GM06990 (cell line): ENCODE results near the gene LKAAEAR1.

ENCODE experiments used
- DNase-seq: peaks from one replicate; pipeline ENCODE4 v3.0.0-alpha.2; 2011; ENCODE audit not compliant: insufficient read length; ENCODE audit errors: extremely low read depth
- H3K27me3 ChIP-seq: replicated peaks from 2 replicates; pipeline ENCODE4 v1.6.0; 2011; ENCODE audit warnings: low read length; ENCODE audit not compliant: control insufficient read depth, insufficient read depth
- H3K36me3 ChIP-seq: 2 replicates; pipeline ENCODE4 v1.5.1; 2011; ENCODE audit warnings: low read length; ENCODE audit not compliant: control insufficient read depth, insufficient read depth
- H3K4me3 ChIP-seq: replicated peaks from 2 replicates; pipeline ENCODE4 v1.5.1; 2011; ENCODE audit warnings: low read depth, mild to moderate bottlenecking, control low read depth, low read length
- TF ChIP-seq, protein P1 (sequence below): IDR thresholded peaks from 2 replicates; pipeline ENCODE4 v1.5.1; 2011; ENCODE audit warnings: low read length, control low read depth, mild to moderate bottlenecking, inconsistent platforms; ENCODE audit not compliant: insufficient read depth, poor library complexity, severe bottlenecking

The LKAAEAR1 gene

DNA sequence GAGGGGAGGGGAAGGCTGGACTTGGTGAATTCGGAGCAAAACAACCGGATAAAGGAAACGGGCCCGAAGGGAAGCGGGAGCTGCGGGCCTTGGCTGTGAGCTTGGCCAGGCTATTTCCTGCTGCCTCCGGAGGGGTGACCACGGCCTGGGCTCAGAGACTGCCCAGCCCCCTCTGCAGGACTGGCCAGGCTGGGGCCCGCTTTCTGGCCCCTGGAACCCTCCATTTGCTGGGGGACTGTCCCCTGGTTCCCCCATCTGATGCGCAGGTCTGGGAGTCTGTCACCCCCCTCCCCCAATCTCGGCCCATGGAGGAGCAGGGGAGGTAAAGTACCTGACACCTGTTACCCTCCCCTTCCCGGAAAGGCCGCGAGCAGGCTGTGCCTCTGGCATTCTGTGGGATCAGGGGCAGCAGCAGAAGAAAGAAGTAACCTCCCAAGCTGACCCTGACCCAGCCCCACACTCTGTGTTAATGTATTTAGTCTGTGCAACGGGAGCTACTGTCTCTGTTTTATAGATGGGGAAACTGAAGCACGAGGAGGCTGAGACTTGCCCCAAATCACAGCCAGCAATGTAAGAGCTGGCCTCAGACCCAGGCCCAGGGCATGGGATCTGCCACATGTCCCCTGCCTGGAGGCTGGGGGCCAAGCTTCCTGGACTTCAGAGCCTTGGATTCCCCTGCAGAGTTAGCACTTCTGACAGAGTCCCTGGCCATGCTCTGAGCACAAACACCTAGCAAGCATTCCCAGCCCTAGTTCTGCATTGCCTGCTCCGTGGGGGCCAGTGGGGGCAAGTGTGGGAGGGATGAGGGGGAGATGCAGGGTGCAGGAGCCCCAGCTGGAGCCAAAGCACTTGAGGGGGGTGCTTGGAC lies 44.7 kb downstream of the LKAAEAR1 start:
- no peaks in the 10 kb centered on the region for H3K27me3 ChIP-seq
- DNase-seq, result no peak
- H3K36me3 ChIP-seq, result no peaks in the 10 kb centered on the region; the same call in 1 of the 2 replicates
- TF ChIP-seq, protein P1, sequence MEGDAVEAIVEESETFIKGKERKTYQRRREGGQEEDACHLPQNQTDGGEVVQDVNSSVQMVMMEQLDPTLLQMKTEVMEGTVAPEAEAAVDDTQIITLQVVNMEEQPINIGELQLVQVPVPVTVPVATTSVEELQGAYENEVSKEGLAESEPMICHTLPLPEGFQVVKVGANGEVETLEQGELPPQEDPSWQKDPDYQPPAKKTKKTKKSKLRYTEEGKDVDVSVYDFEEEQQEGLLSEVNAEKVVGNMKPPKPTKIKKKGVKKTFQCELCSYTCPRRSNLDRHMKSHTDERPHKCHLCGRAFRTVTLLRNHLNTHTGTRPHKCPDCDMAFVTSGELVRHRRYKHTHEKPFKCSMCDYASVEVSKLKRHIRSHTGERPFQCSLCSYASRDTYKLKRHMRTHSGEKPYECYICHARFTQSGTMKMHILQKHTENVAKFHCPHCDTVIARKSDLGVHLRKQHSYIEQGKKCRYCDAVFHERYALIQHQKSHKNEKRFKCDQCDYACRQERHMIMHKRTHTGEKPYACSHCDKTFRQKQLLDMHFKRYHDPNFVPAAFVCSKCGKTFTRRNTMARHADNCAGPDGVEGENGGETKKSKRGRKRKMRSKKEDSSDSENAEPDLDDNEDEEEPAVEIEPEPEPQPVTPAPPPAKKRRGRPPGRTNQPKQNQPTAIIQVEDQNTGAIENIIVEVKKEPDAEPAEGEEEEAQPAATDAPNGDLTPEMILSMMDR, result no peak
- peak overlapping the region; percentile 66 for H3K4me3 ChIP-seq

DNA sequence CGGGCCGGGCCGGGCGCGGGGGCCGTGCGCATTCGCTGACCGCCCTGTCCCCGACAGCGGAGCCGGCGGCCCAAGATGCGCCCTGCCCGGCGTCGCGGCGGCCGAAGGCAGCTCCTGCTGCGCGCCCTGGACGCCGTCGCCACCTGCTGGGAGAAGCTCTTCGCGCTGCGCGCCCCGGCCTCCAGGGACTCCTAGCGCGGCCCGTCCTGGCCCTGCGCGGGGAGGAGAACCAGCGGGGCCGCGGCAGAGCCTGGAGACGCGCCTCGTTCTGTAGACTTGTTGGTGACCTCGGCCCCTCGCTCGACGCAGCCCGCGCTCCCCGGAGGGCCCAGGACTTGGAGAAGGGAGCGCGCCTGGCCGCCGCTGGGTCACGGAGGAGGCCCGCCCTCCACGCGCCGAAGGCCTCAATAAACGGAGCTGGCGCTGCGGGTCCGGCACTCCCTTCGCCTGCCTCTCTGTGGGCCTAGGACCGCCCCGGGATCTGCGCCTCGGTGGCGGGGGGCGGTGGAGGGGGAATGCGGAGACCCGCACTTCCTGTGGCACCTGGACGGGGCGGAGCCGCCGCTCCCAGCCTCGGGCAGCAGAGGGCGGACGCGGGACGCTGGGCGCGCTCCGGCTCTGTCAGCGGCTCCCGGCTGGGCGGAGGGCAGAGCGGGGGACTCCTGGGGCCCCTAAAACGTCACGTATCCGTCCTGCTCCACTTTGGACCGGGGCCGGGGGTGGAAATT lies 45.5 kb downstream of the LKAAEAR1 start:
- H3K36me3 ChIP-seq, result peaks cover 3% of the 10 kb centered on the region
- H3K27me3 ChIP-seq, result no peaks in the 10 kb centered on the region
- TF ChIP-seq, protein P1, result peak; percentile 58
- peak overlapping the region; percentile 66 for H3K4me3 ChIP-seq
- peak; percentile 85 for DNase-seq

DNA sequence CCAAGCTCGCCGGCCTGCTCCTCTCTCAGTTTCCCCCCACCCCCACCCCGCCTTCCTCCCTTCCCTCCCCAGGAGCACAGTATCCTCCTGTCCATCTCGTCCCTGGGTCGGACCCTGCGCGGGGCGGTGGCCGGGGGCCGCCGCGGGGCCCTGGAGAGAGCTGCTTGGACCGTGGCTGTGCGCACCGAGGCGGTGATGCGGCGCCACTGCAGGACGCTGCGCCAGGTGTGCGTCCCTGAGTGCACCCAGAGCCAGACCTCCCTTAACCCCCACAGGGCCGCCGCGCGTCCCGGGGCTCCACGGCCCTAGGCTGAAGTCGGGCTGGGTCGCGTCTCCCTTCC lies 46.0 kb downstream of the LKAAEAR1 start:
- Histone ChIP-seq H3K36me3 (peaks cover 3% of the 10 kb centered on the region), H3K27me3 (no peaks in the 10 kb centered on the region), H3K4me3 (peak overlapping the region; percentile 66)
- no peak for DNase-seq
- TF ChIP-seq, protein P1, result no peak

DNA sequence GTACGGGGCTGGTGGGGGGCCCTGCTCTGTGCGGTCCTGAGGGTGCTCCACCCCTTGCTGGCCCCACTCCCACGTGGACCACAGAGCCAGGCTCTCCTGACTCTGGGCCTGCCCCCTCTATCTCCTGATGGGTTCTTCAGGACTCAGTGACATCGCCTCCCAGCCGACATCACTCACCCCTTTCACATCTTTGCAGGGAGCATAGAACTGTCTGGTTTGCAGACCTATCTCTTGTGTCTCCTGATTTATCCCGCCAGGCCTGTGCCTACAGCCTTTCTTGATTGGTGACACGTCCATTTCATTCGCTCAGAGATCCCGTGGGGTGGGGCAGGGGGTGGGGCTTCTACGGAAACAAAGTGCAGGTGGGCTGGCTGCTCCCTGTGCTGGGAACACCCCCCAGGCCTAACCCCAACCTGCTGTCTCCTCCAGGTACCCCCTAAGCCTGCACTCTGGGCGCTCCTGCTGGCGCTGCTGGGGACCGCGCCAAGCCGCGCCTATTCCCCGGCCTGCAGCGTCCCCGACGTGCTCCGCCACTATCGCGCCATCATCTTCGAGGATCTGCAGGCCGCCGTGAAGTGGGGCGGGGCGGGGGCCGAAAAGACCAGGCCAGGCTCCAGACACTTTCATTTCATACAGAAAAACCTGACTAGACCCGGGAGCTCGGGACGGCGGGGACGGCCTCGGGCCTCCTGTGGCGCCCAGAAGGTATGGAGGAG lies 46.5 kb downstream of the LKAAEAR1 start:
- Histone ChIP-seq H3K4me3 (peak overlapping the region; percentile 66), H3K36me3 (peaks cover 3% of the 10 kb centered on the region), H3K27me3 (no peaks in the 10 kb centered on the region)
- TF ChIP-seq, protein P1, result no peak
- no peak for DNase-seq

DNA sequence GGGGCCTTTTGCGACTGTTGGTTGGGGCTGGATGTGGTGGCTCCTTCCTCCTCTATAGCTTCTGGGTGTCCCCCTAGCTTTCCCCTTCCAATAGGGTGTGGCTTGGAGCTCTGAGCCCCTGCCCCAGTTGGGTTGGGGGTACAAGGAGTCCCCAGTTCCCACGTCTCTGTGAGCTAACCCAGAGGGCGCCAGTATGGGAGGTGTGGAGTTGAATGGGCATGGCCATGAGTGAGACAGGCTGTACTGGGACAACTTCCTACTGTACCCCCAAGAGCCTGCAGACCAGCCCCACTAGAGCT lies 47.0 kb downstream of the LKAAEAR1 start:
- TF ChIP-seq, protein P1, result no peak
- H3K36me3 ChIP-seq, result peaks cover 5% of the 10 kb centered on the region
- no peak overlapping the region for H3K4me3 ChIP-seq
- DNase-seq, result no peak
- no peaks in the 10 kb centered on the region for H3K27me3 ChIP-seq
